Calu3 (cell line): ENCODE measurements around the gene FCAMR. TPM values are rescaled to one million over a fixed set of nuclear protein-coding genes. Genes with fewer than 3 reads are reported as not detected.

Source experiments
- BruUV-seq: library from RNA; stranded (reverse); fragments of 400-500 nt; replicated peaks from 2 replicates; lab custom pipeline; 2021; lab: Mats Ljungman, UMichigan
- CTCF ChIA-PET: fragments of 300-600 bp; sonication (Branson Sonifier 250); formaldehyde crosslinking; loops from one replicate; lab custom pipeline; 2022; ENCODE audit warnings: antibody characterized with exemption; lab: Charles Lee
- DNase-seq: peaks from one replicate; pipeline ENCODE4 v3.0.0; 2022
- H3K27ac Mint-ChIP-seq: one replicate; pipeline ENCODE4 v1.8.0; 2022; ENCODE audit warnings: mixed read lengths; ENCODE audit not compliant: unreplicated experiment
- H3K27me3 Mint-ChIP-seq: one replicate; pipeline ENCODE4 v1.8.0; 2022; ENCODE audit warnings: mixed read lengths; ENCODE audit not compliant: unreplicated experiment
- H3K36me3 Mint-ChIP-seq: one replicate; pipeline ENCODE4 v1.8.0; 2022; ENCODE audit warnings: mild to moderate bottlenecking, moderate library complexity, mixed read lengths; ENCODE audit not compliant: insufficient read depth, unreplicated experiment
- H3K4me1 Mint-ChIP-seq: one replicate; pipeline ENCODE4 v1.8.0; 2022; ENCODE audit warnings: mild to moderate bottlenecking, low read depth, mixed read lengths; ENCODE audit not compliant: unreplicated experiment
- H3K4me3 Mint-ChIP-seq: one replicate; pipeline ENCODE4 v1.8.0; 2022; ENCODE audit warnings: mild to moderate bottlenecking, low read depth, moderate library complexity, mixed read lengths; ENCODE audit not compliant: unreplicated experiment
- H3K9me3 Mint-ChIP-seq: one replicate; pipeline ENCODE4 v1.8.0; 2022; ENCODE audit warnings: low read depth, mixed read lengths; ENCODE audit not compliant: unreplicated experiment
- intact Hi-C: fragments of 100-400 bp; cut with micrococcal nuclease; formaldehyde crosslinking; loops from one replicate; pipeline ENCODE4 v1.10.0; 2022; ENCODE audit not compliant: unreplicated experiment
- total RNA-seq: library from RNA; stranded (reverse); gene quantifications from 2 replicates; pipeline ENCODE4 v1.2.3, GENCODE V29; 2022
- TF ChIP-seq, protein P1 (sequence below): fragments of 200-600 bp; IDR thresholded peaks from one replicate; pipeline ENCODE4 v1.8.0; 2022; ENCODE audit warnings: antibody characterized with exemption; ENCODE audit not compliant: unreplicated experiment

FCAMR gene
- total RNA-seq, 1 experiment from 2014 or later: not detected

DNA sequence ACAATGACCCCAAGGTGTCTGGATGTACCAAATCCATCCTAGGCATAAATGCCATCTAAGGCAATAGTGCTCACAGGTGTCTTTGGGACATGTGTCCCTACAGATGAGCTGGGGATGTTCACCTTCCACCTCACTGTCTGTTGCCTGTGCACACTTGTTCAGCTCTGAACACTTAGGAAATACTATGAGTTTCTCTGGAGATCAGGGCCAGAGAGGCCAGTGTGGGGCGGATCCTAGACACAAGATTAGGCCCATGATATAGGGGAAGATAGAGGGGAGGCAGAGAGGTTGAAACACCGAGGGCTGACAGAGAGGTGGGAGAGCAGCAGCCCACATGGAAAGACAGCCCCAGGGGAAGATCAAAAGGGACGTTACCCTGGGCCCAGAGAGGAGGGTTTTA, 36.7 kb upstream of the FCAMR start:
- Mint-ChIP-seq H3K9me3 (peaks cover 2% of the 10 kb centered on the region), H3K4me3 (peak overlapping the region; percentile 3), H3K27me3 (no peaks in the 10 kb centered on the region), H3K27ac (peak overlapping the region; percentile 88), H3K4me1 (peaks cover 96% of the 10 kb centered on the region), H3K36me3 (peaks cover 49% of the 10 kb centered on the region)
- intact Hi-C loops: loop anchor here (2.0 to 10.0 kb wide), 3 partner anchors 14 to 55 kb away; partner anchors contain the start of genes PFKFB2 and YOD1
- TF ChIP-seq, protein P1, sequence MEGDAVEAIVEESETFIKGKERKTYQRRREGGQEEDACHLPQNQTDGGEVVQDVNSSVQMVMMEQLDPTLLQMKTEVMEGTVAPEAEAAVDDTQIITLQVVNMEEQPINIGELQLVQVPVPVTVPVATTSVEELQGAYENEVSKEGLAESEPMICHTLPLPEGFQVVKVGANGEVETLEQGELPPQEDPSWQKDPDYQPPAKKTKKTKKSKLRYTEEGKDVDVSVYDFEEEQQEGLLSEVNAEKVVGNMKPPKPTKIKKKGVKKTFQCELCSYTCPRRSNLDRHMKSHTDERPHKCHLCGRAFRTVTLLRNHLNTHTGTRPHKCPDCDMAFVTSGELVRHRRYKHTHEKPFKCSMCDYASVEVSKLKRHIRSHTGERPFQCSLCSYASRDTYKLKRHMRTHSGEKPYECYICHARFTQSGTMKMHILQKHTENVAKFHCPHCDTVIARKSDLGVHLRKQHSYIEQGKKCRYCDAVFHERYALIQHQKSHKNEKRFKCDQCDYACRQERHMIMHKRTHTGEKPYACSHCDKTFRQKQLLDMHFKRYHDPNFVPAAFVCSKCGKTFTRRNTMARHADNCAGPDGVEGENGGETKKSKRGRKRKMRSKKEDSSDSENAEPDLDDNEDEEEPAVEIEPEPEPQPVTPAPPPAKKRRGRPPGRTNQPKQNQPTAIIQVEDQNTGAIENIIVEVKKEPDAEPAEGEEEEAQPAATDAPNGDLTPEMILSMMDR: no peak
- CTCF ChIA-PET: interaction anchor here (0.6 to 5.8 kb wide), 7 partner anchors 12 to 46 kb away, joined by 3 to 41 read pairs (median 5); partner anchors contain the start of genes C1orf116 and PFKFB2
- DNase-seq: no peak
- TSS peak; percentile 78 for BruUV-seq

DNA sequence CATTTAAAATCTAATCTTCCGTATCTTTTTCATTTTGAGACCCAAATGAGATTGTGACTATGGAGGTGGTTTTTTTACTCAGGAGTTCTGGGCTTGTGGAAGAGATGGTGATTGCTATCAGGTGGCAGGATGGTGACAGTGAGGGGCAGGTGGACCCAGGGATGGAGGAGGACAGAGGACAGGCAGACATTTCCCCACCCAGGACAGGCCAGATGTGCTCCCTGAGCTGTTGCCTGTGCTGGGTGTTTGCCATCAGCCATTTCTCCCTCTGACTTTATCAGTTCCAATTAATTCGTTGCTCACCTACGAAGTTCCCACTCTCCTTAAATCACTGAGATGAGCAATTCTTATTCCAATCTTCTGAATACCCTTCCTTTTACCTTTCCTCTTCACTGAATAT, 35.8 kb upstream of the FCAMR start:
- CTCF ChIA-PET: interaction anchor here (1.3 to 5.8 kb wide), 5 partner anchors 15 to 29 kb away, joined by 3 to 41 read pairs (median 11); partner anchors contain the start of gene C1orf116
- Mint-ChIP-seq H3K4me3 (no peak overlapping the region), H3K4me1 (peaks cover 96% of the 10 kb centered on the region), H3K27ac (peak overlapping the region; percentile 88), H3K9me3 (peaks cover 2% of the 10 kb centered on the region), H3K27me3 (no peaks in the 10 kb centered on the region), H3K36me3 (peaks cover 53% of the 10 kb centered on the region)
- no peak for DNase-seq
- no TSS peak for BruUV-seq
- intact Hi-C loops: loop anchor here (2.0 to 10.0 kb wide), 3 partner anchors 15 to 54 kb away; partner anchors contain the start of genes PFKFB2 and YOD1
- TF ChIP-seq, protein P1: no peak

DNA sequence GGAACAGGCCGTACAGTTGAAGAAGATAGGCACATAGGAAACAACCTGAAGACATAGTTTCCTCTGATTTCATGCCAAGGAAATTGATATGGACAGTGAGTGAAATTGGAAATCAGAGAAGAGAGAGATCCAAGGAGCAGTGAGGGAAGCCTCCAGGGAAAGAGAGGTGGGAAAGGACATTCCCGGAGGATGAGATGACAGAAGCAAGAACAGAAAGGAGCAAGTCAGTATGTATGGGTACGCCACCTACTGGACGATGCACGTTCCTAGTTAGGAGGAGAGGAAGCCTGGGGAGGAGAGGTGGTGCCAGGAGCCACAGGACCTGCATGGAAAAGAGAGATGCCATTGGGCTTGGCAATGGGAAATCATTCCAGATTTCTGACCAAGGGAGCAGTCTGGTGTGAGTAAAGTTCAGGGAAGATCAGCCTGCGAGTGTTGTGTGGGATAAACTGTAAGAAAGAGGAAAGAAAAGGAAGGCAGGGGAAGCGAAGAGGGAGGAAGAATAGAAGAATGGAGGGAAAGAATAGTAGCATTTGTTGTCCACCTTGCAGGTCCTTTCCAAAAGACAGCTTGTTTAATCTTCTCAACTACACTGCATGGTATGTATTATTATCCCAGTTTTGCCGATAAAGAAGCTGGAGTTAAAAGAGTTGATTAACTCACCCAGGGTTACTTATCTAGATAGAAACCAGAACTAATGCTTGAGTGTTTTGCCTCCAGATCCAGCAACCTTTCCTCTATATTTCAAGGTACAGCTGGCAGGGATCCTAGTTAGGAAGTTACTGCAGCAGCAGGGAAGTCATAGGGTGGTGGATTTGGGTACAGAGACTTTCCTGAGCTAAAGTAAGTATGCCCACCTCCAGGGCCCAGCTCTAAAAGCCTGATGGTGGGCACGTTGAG, 34.9 kb upstream of the FCAMR start:
- CTCF ChIA-PET: interaction anchor here (0.7 to 5.8 kb wide), 7 partner anchors 13 to 30 kb away, joined by 3 to 41 read pairs (median 3); partner anchors contain the start of gene C1orf116

DNA sequence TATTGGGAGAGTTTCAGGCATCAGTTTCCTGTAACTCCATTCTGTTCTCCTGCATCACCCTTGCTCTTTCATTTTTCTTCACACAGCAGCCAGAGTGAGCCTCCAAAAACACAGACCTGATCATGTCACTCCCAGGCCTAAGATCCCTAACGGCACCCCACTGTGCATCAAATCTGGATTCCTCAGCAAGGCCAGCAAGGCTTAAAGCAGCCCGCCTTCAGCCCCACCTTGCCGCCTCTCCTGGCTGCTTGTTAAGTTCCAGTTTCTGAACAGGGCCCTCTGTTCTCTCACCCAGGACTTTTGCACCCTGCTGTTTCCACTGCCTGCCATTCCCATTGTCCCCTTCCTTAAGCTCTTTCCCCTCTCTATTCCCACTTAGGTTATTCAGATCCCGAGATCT, 33.0 kb upstream of the FCAMR start:
- Mint-ChIP-seq H3K27ac (peak overlapping the region; percentile 83), H3K4me1 (peaks cover 87% of the 10 kb centered on the region), H3K36me3 (peaks cover 35% of the 10 kb centered on the region), H3K4me3 (no peak overlapping the region), H3K9me3 (peaks cover 2% of the 10 kb centered on the region), H3K27me3 (no peaks in the 10 kb centered on the region)
- no peak for DNase-seq
- intact Hi-C loops: loop anchor here (10.0 kb wide), 1 partner anchor 52 kb away; the partner anchor contains the start of genes PFKFB2 and YOD1
- TF ChIP-seq, protein P1: no peak
- CTCF ChIA-PET: interaction anchor here (3.8 to 5.8 kb wide), 2 partner anchors 18 to 28 kb away, joined by 24 to 41 read pairs; partner anchors contain the start of gene C1orf116
- BruUV-seq: no TSS peak

More for the DNA sequence above, 34.9 kb upstream of the FCAMR start:
- intact Hi-C loops: loop anchor here (5.0 to 10.0 kb wide), 2 partner anchors 50 to 53 kb away; partner anchors contain the start of genes PFKFB2 and YOD1
- TF ChIP-seq, protein P1: peak; percentile 89
- Mint-ChIP-seq H3K9me3 (peaks cover 2% of the 10 kb centered on the region), H3K27me3 (no peaks in the 10 kb centered on the region), H3K4me1 (peaks cover 97% of the 10 kb centered on the region), H3K27ac (peak overlapping the region; percentile 88), H3K4me3 (peak overlapping the region; percentile 26), H3K36me3 (peaks cover 53% of the 10 kb centered on the region)
- BruUV-seq: TSS peak; percentile 27
- peak; percentile 85 for DNase-seq
